Activated CD4-positive, alpha-beta T cell treated with anti-CD3 and anti-CD28 coated beads for 36 hours (primary cell): ENCODE data around the gene EQTN. TPM values are rescaled to one million over a fixed set of nuclear protein-coding genes. Genes with fewer than 3 reads are reported as not detected.
"Not testable (repeated sequence)": the region's sequence is repeated elsewhere in the genome, so short reads cannot be mapped to it uniquely, and the experiment has no call there.

Experiments used
- ATAC-seq: fragments of 200-7000 bp; cut with Tn5 transposase; one replicate; pipeline ENCODE4 v1.10.0; 2021; ENCODE audit warnings: mild to moderate bottlenecking, moderate library complexity
- CTCF ChIA-PET: fragments of 350-600 bp; sonication (Branson Sonifier 250); formaldehyde crosslinking; loops from one replicate; lab custom pipeline; 2021; ENCODE audit warnings: antibody characterized with exemption; lab: Charles Lee
- POLR2A ChIA-PET: fragments of 350-600 bp; sonication (Branson Sonifier 250); formaldehyde crosslinking; loops from one replicate; lab custom pipeline; 2021; ENCODE audit warnings: antibody characterized with exemption, inconsistent platforms; lab: Charles Lee
- DNase-seq: peaks from one replicate; pipeline ENCODE4 v3.0.0-alpha.2; 2020
- H3K27ac Mint-ChIP-seq: one replicate; pipeline ENCODE4 v1.8.0; 2021; ENCODE audit warnings: mixed read lengths
- H3K27me3 Mint-ChIP-seq: one replicate; pipeline ENCODE4 v1.8.0; 2021; ENCODE audit warnings: mixed read lengths
- H3K36me3 Mint-ChIP-seq: one replicate; pipeline ENCODE4 v1.8.0; 2021; ENCODE audit warnings: low read depth, mixed read lengths
- H3K4me1 Mint-ChIP-seq: one replicate; pipeline ENCODE4 v1.8.0; 2021; ENCODE audit warnings: mixed read lengths
- H3K4me3 Mint-ChIP-seq: one replicate; pipeline ENCODE4 v1.8.0; 2021; ENCODE audit warnings: mild to moderate bottlenecking, moderate library complexity, mixed read lengths
- H3K9me3 Mint-ChIP-seq: one replicate; pipeline ENCODE4 v1.8.0; 2021; ENCODE audit warnings: low read depth, mixed read lengths
- intact Hi-C, 2 experiments: fragments of 100-400 bp; cut with DNase I in 1 of 2; cut with micrococcal nuclease in 1 of 2; formaldehyde crosslinking; loops; one replicate each; pipeline versions ENCODE4 v1.14.2 to v1.15.1; 2022 to 2024; cut with DNase I, micrococcal nuclease
- total RNA-seq, 2 experiments: library from RNA; stranded (reverse); gene quantifications; one replicate each; pipeline ENCODE4 v1.2.3, GENCODE V29; 2021

Gene EQTN
- total RNA-seq, 2 experiments from 2014 or later, result not detected

- POLR2A ChIA-PET, result no interaction called here
- Mint-ChIP-seq H3K27me3 (peaks cover 2% of the 10 kb centered on the region), H3K4me3 (no peak overlapping the region), H3K9me3 (no peaks in the 10 kb centered on the region), H3K27ac (no peak overlapping the region), H3K36me3 (no peaks in the 10 kb centered on the region), H3K4me1 (no peaks in the 10 kb centered on the region)
- DNase-seq (no peak), ATAC-seq (no peak)
- CTCF ChIA-PET, result no interaction called here
- intact Hi-C loops, result no loop called here
Measured at GRCh38 chr9:27261517-27262211, 35.3 kb downstream of the EQTN start.

GRCh38 chr9:27260789-27261516 is 36.0 kb downstream of the EQTN start:
- Mint-ChIP-seq H3K27ac (no peak overlapping the region), H3K4me1 (no peaks in the 10 kb centered on the region), H3K36me3 (no peaks in the 10 kb centered on the region), H3K4me3 (no peak overlapping the region), H3K27me3 (peaks cover 2% of the 10 kb centered on the region), H3K9me3 (no peaks in the 10 kb centered on the region)
- POLR2A ChIA-PET, result no interaction called here
- ATAC-seq (no peak), DNase-seq (no peak)
- CTCF ChIA-PET, result no interaction called here
- intact Hi-C loops, result no loop called here

- Mint-ChIP-seq H3K27me3 (peaks cover 4% of the 10 kb centered on the region), H3K36me3 (no peaks in the 10 kb centered on the region), H3K4me1 (no peaks in the 10 kb centered on the region), H3K27ac (no peak overlapping the region), H3K9me3 (peaks cover 1% of the 10 kb centered on the region), H3K4me3 (no peak overlapping the region)
- ATAC-seq (no peak), DNase-seq (no peak)
- CTCF ChIA-PET, result interaction anchor here (1.3 kb wide), 1 partner anchor 16 kb away, joined by 4 read pairs; no protein-coding TSS in a partner anchor
- POLR2A ChIA-PET, result no interaction called here
- intact Hi-C loops, result no loop called here
Measured at GRCh38 chr9:27258662-27259061, 38.3 kb downstream of the EQTN start.

DNA sequence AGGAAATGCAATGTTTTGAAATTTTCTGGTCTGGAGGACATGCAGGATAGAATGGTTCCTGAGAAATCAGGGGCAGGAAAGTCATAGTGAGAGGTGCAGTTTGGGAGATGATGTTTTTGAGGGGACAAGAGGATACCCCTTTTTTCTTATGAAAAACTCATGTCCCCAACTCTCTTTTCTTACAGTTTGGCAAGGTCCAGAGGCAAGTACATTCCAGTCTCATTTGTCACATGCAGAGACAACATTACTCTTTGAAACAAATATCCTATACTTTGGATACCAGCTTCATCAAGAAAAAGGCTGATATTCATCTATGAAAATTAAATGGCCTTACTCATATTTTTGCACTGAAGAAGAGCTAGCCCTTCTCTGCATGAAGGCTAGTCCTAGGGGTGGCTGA is 48.2 kb downstream of the EQTN start:
- DNase-seq (no peak), ATAC-seq (no peak)
- H3K4me1 Mint-ChIP-seq, result no peaks in the 10 kb centered on the region
- intact Hi-C loops, result no loop called here
- ChIA-PET POLR2A (no interaction called here), CTCF (no interaction called here)
- H3K4me3 Mint-ChIP-seq, result no peak overlapping the region
- H3K9me3 Mint-ChIP-seq, result no peaks in the 10 kb centered on the region
- H3K27ac Mint-ChIP-seq, result no peak overlapping the region
- H3K27me3 Mint-ChIP-seq, result peaks cover 6% of the 10 kb centered on the region
- no peaks in the 10 kb centered on the region for H3K36me3 Mint-ChIP-seq

DNA sequence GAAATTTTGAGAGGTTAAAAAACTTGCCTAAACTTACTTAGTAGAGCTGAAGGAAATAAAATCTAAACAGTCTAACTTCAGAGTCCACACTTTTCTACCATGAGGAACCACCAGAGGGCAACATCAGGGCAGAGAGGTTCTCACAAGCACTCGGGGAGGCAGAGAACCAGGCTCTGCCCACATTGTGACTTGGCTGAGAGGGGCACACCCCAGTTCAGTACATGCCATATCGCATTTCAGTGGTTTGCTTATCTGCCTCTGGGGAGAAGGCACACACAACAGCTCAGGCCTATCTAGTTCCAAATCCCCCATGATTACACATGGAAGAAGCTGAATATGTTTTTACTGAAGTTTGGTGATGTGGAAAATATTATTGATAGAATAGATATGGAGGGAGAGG is 49.2 kb downstream of the EQTN start:
- H3K9me3 Mint-ChIP-seq, result no peaks in the 10 kb centered on the region
- no peaks in the 10 kb centered on the region for H3K4me1 Mint-ChIP-seq
- H3K36me3 Mint-ChIP-seq, result no peaks in the 10 kb centered on the region
- ATAC-seq (no peak), DNase-seq (peak; percentile 35)
- CTCF ChIA-PET, result interaction anchor here (1.0 kb wide), 1 partner anchor 9 kb away, joined by 3 read pairs; no protein-coding TSS in a partner anchor
- intact Hi-C loops, result loop anchor here in 1 of 2 experiments (2.0 kb wide), 1 partner anchor 29 kb away; no protein-coding TSS in a partner anchor
- POLR2A ChIA-PET, result no interaction called here
- no peak overlapping the region for H3K4me3 Mint-ChIP-seq
- H3K27me3 Mint-ChIP-seq, result peaks cover 6% of the 10 kb centered on the region
- H3K27ac Mint-ChIP-seq, result no peak overlapping the region

GRCh38 chr9:27239648-27240047 is 57.3 kb downstream of the EQTN start:
- DNase-seq, ATAC-seq, H3K27ac Mint-ChIP-seq, H3K4me1 Mint-ChIP-seq, H3K9me3 Mint-ChIP-seq, H3K27me3 Mint-ChIP-seq, H3K4me3 Mint-ChIP-seq, intact Hi-C loops, H3K36me3 Mint-ChIP-seq: not testable (repeated sequence)
- ChIA-PET CTCF (interaction anchor here (1.1 kb wide), 1 partner anchor 8 kb away, joined by 3 read pairs; no protein-coding TSS in a partner anchor), POLR2A (interaction anchor here (0.7 kb wide), 1 partner anchor 12 kb away, joined by 3 read pairs; no protein-coding TSS in a partner anchor)

Other genes with a start within 250 kb of the EQTN start
- not detected for gene TEK, start 187.9 kb downstream of the EQTN start, total RNA-seq
- gene IFNK, start 227.1 kb upstream of the EQTN start, total RNA-seq, result not detected
- under 1 TPM; 0.80 to 0.88 TPM for gene MOB3B, start 232.7 kb upstream of the EQTN start, total RNA-seq